ENCODE results near the gene RPP25. TPM values are rescaled to one million over a fixed set of nuclear protein-coding genes. Genes with fewer than 3 reads are reported as not detected.
"Not testable (repeated sequence)": the region's sequence is repeated elsewhere in the genome, so short reads cannot be mapped to it uniquely, and the experiment has no call there.

The RPP25 gene
- total and polyA plus RNA-seq, 4 donors, result 2.2 to 3.3 (median 2.3) TPM

- Histone ChIP-seq H3K9ac (ENCODE audit: low read depth in 1 of 2, low read length in 2 of 2) (peak overlapping the region; percentile 77 to 88), H3K4me3 (ENCODE audit: low read depth in 1 of 3, low read length in 3 of 3) (peak overlapping the region; percentile 79 to 96 (median 87)), H3K27ac (ENCODE audit: low read depth in 1 of 2, low read length in 2 of 2) (peak overlapping the region; percentile 96 to 99), H3K4me1 (ENCODE audit: control insufficient read depth in 4 of 4, insufficient read depth in 4 of 4, low read length in 3 of 4) (peaks cover 2 to 15% (median 7%) of the 10 kb centered on the region in 4 donors), H3K36me3 (ENCODE audit: control insufficient read depth in 4 of 4, insufficient read depth in 3 of 4, low read depth in 1 of 4, low read length in 3 of 4) (peaks cover 0 to 3% (median 0%) of the 10 kb centered on the region in 4 donors), H3K27me3 (ENCODE audit: control insufficient read depth in 4 of 4, insufficient read depth in 4 of 4, low read length in 3 of 4) (no peaks in the 10 kb centered on the region), H3K9me3 (ENCODE audit: control insufficient read depth in 4 of 4, low read length in 3 of 4) (no peaks in the 10 kb centered on the region)
- DNase-seq (ENCODE audit: low spot score), result no peak
- under 1% methylated on average over 18 of the region's 18 CpGs for WGBS
- TF ChIP-seq YY1 (IDR thresholded peaks at IDR 0.05), result peak; percentile 17
- no peak for TF ChIP-seq REST (IDR thresholded peaks at IDR 0.05)
Observed at GRCh38 chr15:74937272-74937589, 19.3 kb downstream of the RPP25 start.

GRCh38 chr15:74935193-74935592 lies 21.4 kb downstream of the RPP25 start:
- not testable (repeated sequence) for H3K4me3 ChIP-seq (ENCODE audit: low read depth in 1 of 3, low read length in 3 of 3); DNase-seq (ENCODE audit: low spot score); H3K27ac ChIP-seq (ENCODE audit: low read depth in 1 of 2, low read length in 2 of 2); H3K9ac ChIP-seq (ENCODE audit: low read depth in 1 of 2, low read length in 2 of 2); H3K27me3 ChIP-seq (ENCODE audit: control insufficient read depth in 4 of 4, insufficient read depth in 4 of 4, low read length in 3 of 4); H3K9me3 ChIP-seq (ENCODE audit: control insufficient read depth in 4 of 4, low read length in 3 of 4); H3K36me3 ChIP-seq (ENCODE audit: control insufficient read depth in 4 of 4, insufficient read depth in 3 of 4, low read depth in 1 of 4, low read length in 3 of 4)
- peaks cover 2 to 15% (median 7%) of the 10 kb centered on the region in 4 donors for H3K4me1 ChIP-seq (ENCODE audit: control insufficient read depth in 4 of 4, insufficient read depth in 4 of 4, low read length in 3 of 4)
- 79% methylated on average over 3 of the region's 3 CpGs for WGBS

- no peaks in the 10 kb centered on the region for H3K27me3 ChIP-seq (ENCODE audit: control insufficient read depth in 4 of 4, insufficient read depth in 4 of 4, low read length in 3 of 4)
- TF ChIP-seq NR2F2 (IDR thresholded peaks at IDR 0.05) (no peak), GABPA (IDR thresholded peaks at IDR 0.05 in 1 of 2, conservative IDR thresholded peaks at IDR 0.05 in 1 of 2) (no peak), FOXA1 (IDR thresholded peaks at IDR 0.05) (no peak), MAX (IDR thresholded peaks at IDR 0.05) (no peak), SP1 (IDR thresholded peaks at IDR 0.05) (no peak), CTCF (IDR thresholded peaks at IDR 0.05; ENCODE audit: low read depth, low read length, missing input control) (no peak), TAF1 (conservative IDR thresholded peaks at IDR 0.05) (no peak)
- H3K4me1 ChIP-seq (ENCODE audit: control insufficient read depth in 4 of 4, insufficient read depth in 4 of 4, low read length in 3 of 4), result peaks cover 2 to 15% (median 6%) of the 10 kb centered on the region in 4 donors
- no peak overlapping the region for H3K9ac ChIP-seq (ENCODE audit: low read depth in 1 of 2, low read length in 2 of 2)
- H3K9me3 ChIP-seq (ENCODE audit: control insufficient read depth in 4 of 4, low read length in 3 of 4), result no peaks in the 10 kb centered on the region
- H3K27ac ChIP-seq (ENCODE audit: low read depth in 1 of 2, low read length in 2 of 2), result no peak overlapping the region
- H3K36me3 ChIP-seq (ENCODE audit: control insufficient read depth in 4 of 4, insufficient read depth in 3 of 4, low read depth in 1 of 4, low read length in 3 of 4), result peaks cover 2 to 14% (median 9%) of the 10 kb centered on the region in 4 donors
- WGBS, result 26% methylated on average over 2 of the region's 2 CpGs
- no peak overlapping the region for H3K4me3 ChIP-seq (ENCODE audit: low read depth in 1 of 3, low read length in 3 of 3)
- no peak for DNase-seq (ENCODE audit: low spot score)
Observed at GRCh38 chr15:74933573-74933972, 23.0 kb downstream of the RPP25 start.

All from liver (tissue), 9 donors.